IMR-90 (cell line): ENCODE measurements around the gene ACAP2. TPM values are rescaled to one million over a fixed set of nuclear protein-coding genes. Genes with fewer than 3 reads are reported as not detected.

Experiments used
- ATAC-seq: fragments of 200-7000 bp; cut with Tn5 transposase; 2 replicates; pipeline ENCODE4 v1.9.1; 2020; ENCODE audit warnings: low read depth, mild to moderate bottlenecking, moderate library complexity
- BruUV-seq: library from RNA; stranded (reverse); fragments of 400-500 nt; replicated peaks from 2 replicates; lab custom pipeline; 2021; lab: Mats Ljungman, UMichigan
- CTCF ChIA-PET: fragments of 300-600 bp; formaldehyde crosslinking; extraction: SDS; loops from one replicate; lab custom pipeline; 2021; ENCODE audit warnings: antibody characterized with exemption; lab: Yijun Ruan, JAX
- POLR2A ChIA-PET: fragments of 300-600 bp; sonication (Branson Sonifier 250); formaldehyde crosslinking; loops from one replicate; lab custom pipeline; 2022; ENCODE audit warnings: antibody characterized with exemption; ENCODE audit not compliant: unreplicated experiment; lab: Charles Lee
- DNase-seq: peaks from one replicate; pipeline ENCODE4 v3.0.0; 2013
- H2AFZ ChIP-seq: replicated peaks from 2 replicates; pipeline ENCODE3; 2013; ENCODE audit warnings: low read length, mild to moderate bottlenecking; ENCODE audit not compliant: poor library complexity
- H2AK5ac ChIP-seq: 2 replicates; pipeline ENCODE4 v1.6.1; 2013; ENCODE audit warnings: low read depth, low read length, inconsistent platforms
- H2AK9ac ChIP-seq: replicated peaks from 2 replicates; pipeline ENCODE3; 2013; ENCODE audit warnings: mild to moderate bottlenecking, low read depth, low read length, moderate library complexity; ENCODE audit not compliant: poor library complexity
- H2BK120ac ChIP-seq: 2 replicates; pipeline ENCODE4 v1.6.1; 2013; ENCODE audit warnings: low read depth, low read length, inconsistent platforms
- H2BK15ac ChIP-seq: 3 replicates; pipeline ENCODE4 v1.6.1; 2013; ENCODE audit warnings: low read depth, low read length, inconsistent platforms
- H2BK20ac ChIP-seq: 2 replicates; pipeline ENCODE4 v1.6.1; 2013; ENCODE audit warnings: low read depth, mild to moderate bottlenecking, inconsistent platforms, low read length, moderate library complexity
- H2BK5ac ChIP-seq: 2 replicates; pipeline ENCODE4 v1.6.1; 2013; ENCODE audit warnings: mild to moderate bottlenecking, low read depth, low read length, inconsistent platforms; ENCODE audit not compliant: poor library complexity, severe bottlenecking
- H3K14ac ChIP-seq: replicated peaks from 2 replicates; pipeline ENCODE4 v1.6.1; 2013; ENCODE audit warnings: low read depth, low read length, inconsistent platforms
- H3K18ac ChIP-seq: 2 replicates; pipeline ENCODE4 v1.6.1; 2013; ENCODE audit warnings: low read depth, low read length, control low read depth
- H3K23ac ChIP-seq: 2 replicates; pipeline ENCODE4 v1.6.1; 2013; ENCODE audit warnings: low read depth, low read length, inconsistent platforms
- H3K27ac ChIP-seq: 2 replicates; pipeline ENCODE4 v1.5.1; 2013; ENCODE audit warnings: mild to moderate bottlenecking, control low read depth, low read length; ENCODE audit not compliant: insufficient read depth
- H3K27me3 ChIP-seq: 2 replicates; pipeline ENCODE4 v1.6.1; 2013; ENCODE audit warnings: low read length; ENCODE audit not compliant: control insufficient read depth, insufficient read depth
- H3K36me3 ChIP-seq: 2 replicates; pipeline ENCODE4 v1.6.1; 2013; ENCODE audit warnings: low read length, mixed read lengths; ENCODE audit not compliant: control insufficient read depth, insufficient read depth
- H3K4ac ChIP-seq: 2 replicates; pipeline ENCODE4 v1.6.1; 2013; ENCODE audit warnings: low read depth, low read length, inconsistent platforms
- H3K4me1 ChIP-seq: 2 replicates; pipeline ENCODE4 v1.6.1; 2013; ENCODE audit warnings: low read length, mixed read lengths; ENCODE audit not compliant: control insufficient read depth, insufficient read depth
- H3K4me2 ChIP-seq: 2 replicates; pipeline ENCODE4 v1.6.1; 2013; ENCODE audit warnings: low read depth, mild to moderate bottlenecking, control low read depth, low read length, moderate library complexity
- H3K4me3 ChIP-seq: 2 replicates; pipeline ENCODE4 v1.5.1; 2013; ENCODE audit warnings: low read depth, mild to moderate bottlenecking, control low read depth, low read length, moderate library complexity; ENCODE audit not compliant: insufficient read depth
- H3K56ac ChIP-seq: 2 replicates; pipeline ENCODE4 v1.6.1; 2013; ENCODE audit warnings: low read length, inconsistent platforms; ENCODE audit not compliant: insufficient read depth; ENCODE audit errors: extremely low read depth
- H3K79me1 ChIP-seq, 2 experiments: 2 replicates each; pipeline ENCODE4 v1.6.1; 2013; ENCODE audit warnings: low read length in 2 of 2, inconsistent platforms in 1 of 2, low read depth in 1 of 2
- H3K9ac ChIP-seq: 2 replicates; pipeline ENCODE4 v1.6.1; 2013; ENCODE audit warnings: low read depth, low read length, control low read depth
- H3K9me1 ChIP-seq: 2 replicates; pipeline ENCODE4 v1.6.1; 2013; ENCODE audit warnings: low read length, inconsistent platforms; ENCODE audit not compliant: insufficient read depth
- H3K9me3 ChIP-seq: 2 replicates; pipeline ENCODE4 v1.6.1; 2013; ENCODE audit warnings: low read length; ENCODE audit not compliant: control insufficient read depth, insufficient read depth
- H4K20me1 ChIP-seq: 2 replicates; pipeline ENCODE4 v1.6.1; 2013; ENCODE audit warnings: low read length, inconsistent platforms; ENCODE audit not compliant: insufficient read depth
- H4K5ac ChIP-seq: 2 replicates; pipeline ENCODE4 v1.6.1; 2013; ENCODE audit warnings: mild to moderate bottlenecking, low read depth, low read length, control low read depth
- H4K8ac ChIP-seq, 2 experiments: 2 replicates each; pipeline ENCODE4 v1.6.1; 2013; ENCODE audit warnings: low read depth in 2 of 2, low read length in 2 of 2, control low read depth in 1 of 2, inconsistent platforms in 1 of 2
- H4K91ac ChIP-seq: 2 replicates; pipeline ENCODE4 v1.6.1; 2013; ENCODE audit warnings: low read depth, low read length, inconsistent platforms; ENCODE audit not compliant: insufficient read depth
- BHLHE40 ChIP-seq: fragments of 150-350 bp; IDR thresholded peaks from 2 replicates; pipeline ENCODE4 v1.6.1; 2016; ENCODE audit warnings: mild to moderate bottlenecking, low read depth, low read length
- CEBPB ChIP-seq: IDR thresholded peaks from 2 replicates; pipeline ENCODE4 v1.6.1; 2012; ENCODE audit warnings: low read depth, low read length, improper control_type of control experiment
- CHD1 ChIP-seq: IDR thresholded peaks from 2 replicates; pipeline ENCODE4 v1.6.1; 2012; ENCODE audit warnings: low read depth, low read length, improper control_type of control experiment
- ELK1 ChIP-seq: fragments of 150-350 bp; IDR thresholded peaks from 2 replicates; pipeline ENCODE4 v1.6.1; 2016; ENCODE audit warnings: low read depth, mild to moderate bottlenecking, low read length, moderate library complexity, borderline replicate concordance
- FOS ChIP-seq: fragments of 150-350 bp; IDR thresholded peaks from 2 replicates; pipeline ENCODE4 v1.6.1; 2016; ENCODE audit warnings: low read depth, low read length
- MAFK ChIP-seq: IDR thresholded peaks from 2 replicates; pipeline ENCODE4 v1.6.1; 2012; ENCODE audit warnings: low read depth, low read length, improper control_type of control experiment
- MAZ ChIP-seq: IDR thresholded peaks from 2 replicates; pipeline ENCODE4 v1.6.1; 2012; ENCODE audit warnings: low read depth, mild to moderate bottlenecking, low read length, improper control_type of control experiment, moderate library complexity, borderline replicate concordance
- MXI1 ChIP-seq: IDR thresholded peaks from 2 replicates; pipeline ENCODE4 v1.6.1; 2012; ENCODE audit warnings: low read depth, mild to moderate bottlenecking, low read length, moderate library complexity, borderline replicate concordance
- NFE2L2 ChIP-seq: fragments of 150-350 bp; IDR thresholded peaks from 2 replicates; pipeline ENCODE4 v1.6.1; 2016; ENCODE audit warnings: low read depth, mild to moderate bottlenecking, low read length
- POLR2A ChIP-seq: IDR thresholded peaks from 2 replicates; pipeline ENCODE4 v1.6.1; 2012; ENCODE audit warnings: mild to moderate bottlenecking, low read depth, low read length
- RAD21 ChIP-seq: IDR thresholded peaks from 2 replicates; pipeline ENCODE4 v1.6.1; 2012; ENCODE audit warnings: low read length, improper control_type of control experiment
- RCOR1 ChIP-seq: IDR thresholded peaks from 2 replicates; pipeline ENCODE4 v1.6.1; 2012; ENCODE audit warnings: mild to moderate bottlenecking, low read length, improper control_type of control experiment; ENCODE audit not compliant: insufficient replicate concordance
- RFX5 ChIP-seq: IDR thresholded peaks from 2 replicates; pipeline ENCODE4 v1.8.0; 2012; ENCODE audit warnings: low read depth, mild to moderate bottlenecking, low read length, moderate library complexity
- SMC3 ChIP-seq: fragments of 150-350 bp; IDR thresholded peaks from 2 replicates; pipeline ENCODE4 v1.6.1; 2016; ENCODE audit warnings: low read depth, mild to moderate bottlenecking, antibody characterized with exemption, low read length, moderate library complexity
- USF2 ChIP-seq: fragments of 150-350 bp; IDR thresholded peaks from 2 replicates; pipeline ENCODE4 v1.6.1; 2017; ENCODE audit warnings: mild to moderate bottlenecking, antibody characterized with exemption, low read length, low read depth
- WGBS, 2 experiments: methylation state at CpG; one replicate each; pipeline versions ENCODE4 v1.1.5 to v1.1.7; 2013; ENCODE audit warnings: missing lambda C conversion rate in 2 of 2; ENCODE audit not compliant: insufficient read length in 1 of 2; ENCODE audit errors: extremely low coverage in 2 of 2; 5-methylcytosine and 5-hydroxymethylcytosine counted together
- dilution Hi-C: fragments of 300-500 bp; cut with HindIII; formaldehyde crosslinking; loops from one replicate; pipeline ENCODE4 v1.14.3; 2018; ENCODE audit warnings: low sequenced_read_pairs; ENCODE audit not compliant: unreplicated experiment
- in situ Hi-C: fragments of 300-500 bp; cut with MboI; formaldehyde crosslinking; loops from 3 replicates; pipeline ENCODE4 v1.14.3; 2019; ENCODE audit warnings: low sequenced_read_pairs, inconsistent platforms, mixed read lengths
- intact Hi-C: fragments of 100-400 bp; cut with micrococcal nuclease; formaldehyde crosslinking; loops from 2 replicates; pipeline ENCODE4 v1.10.0; 2022
- polyA plus RNA-seq, 3 experiments: library from polyadenylated mRNA; depleted of rRNA; stranded (reverse); fragments of >200 nt; gene quantifications; 2 replicates each; pipeline ENCODE4 v1.2.3, GENCODE V29; 2012; ENCODE audit warnings: low replicate concordance in 1 of 3
- total RNA-seq: library from RNA; depleted of rRNA; stranded (reverse); fragments of >200 nt; gene quantifications from 2 replicates; pipeline ENCODE4 v1.2.3, GENCODE V29; 2012
- TF ChIP-seq, protein P1 (sequence below): conservative IDR thresholded peaks from 2 replicates; pipeline ENCODE4 v1.5.1; 2012; ENCODE audit warnings: mild to moderate bottlenecking, low read depth, low read length, improper control_type of control experiment

ACAP2 gene
- total and polyA plus RNA-seq, 2 of the 4 experiments (the other 2 are of a cell fraction) = 11.9 to 35.1 TPM

GRCh38 chr3:195461594-195462307, 18.9 kb upstream of the ACAP2 start:
- Histone ChIP-seq H3K4me1 (no peaks in the 10 kb centered on the region), H4K8ac (no peak overlapping the region), H2BK15ac (no peak overlapping the region), H3K9me1 (no peaks in the 10 kb centered on the region; the same call in 1 of the 2 replicates), H2AK9ac (no peak overlapping the region), H3K4me3 (no peak overlapping the region), H3K36me3 (no peaks in the 10 kb centered on the region), H2BK5ac (no peak overlapping the region), H3K27me3 (0 out of 2 replicates have a peak, but pooled peaks cover 3% of the 10 kb centered on the region), H3K23ac (no peak overlapping the region), H3K27ac (no peak overlapping the region), H2AFZ (no peak overlapping the region), H3K14ac (no peak overlapping the region), H2BK20ac (no peak overlapping the region), H3K9ac (no peak overlapping the region), H2BK120ac (no peak overlapping the region), H3K18ac (no peak overlapping the region), H4K5ac (no peak overlapping the region), H3K56ac (no peak overlapping the region), H2AK5ac (no peak overlapping the region), H3K79me1 (no peaks in the 10 kb centered on the region), H3K4ac (no peak overlapping the region), H3K9me3 (no peaks in the 10 kb centered on the region), H4K20me1 (no peaks in the 10 kb centered on the region), H4K91ac (no peak overlapping the region), H3K4me2 (no peak overlapping the region)
- BruUV-seq = no TSS peak
- ATAC-seq = no peak
- in situ Hi-C loops (loop anchor here (10.0 kb wide), 1 partner anchor 53 kb away; no protein-coding TSS in a partner anchor), intact Hi-C loops (no loop called here), dilution Hi-C loops (no loop called here)
- TF ChIP-seq CEBPB (no peak), MXI1 (no peak), POLR2A (no peak), ELK1 (no peak), MAFK (no peak), RAD21 (no peak), RCOR1 (no peak), USF2 (no peak), CHD1 (no peak), NFE2L2 (no peak), SMC3 (no peak), BHLHE40 (no peak), MAZ (no peak), RFX5 (no peak), FOS (no peak)
- TF ChIP-seq, protein P1, sequence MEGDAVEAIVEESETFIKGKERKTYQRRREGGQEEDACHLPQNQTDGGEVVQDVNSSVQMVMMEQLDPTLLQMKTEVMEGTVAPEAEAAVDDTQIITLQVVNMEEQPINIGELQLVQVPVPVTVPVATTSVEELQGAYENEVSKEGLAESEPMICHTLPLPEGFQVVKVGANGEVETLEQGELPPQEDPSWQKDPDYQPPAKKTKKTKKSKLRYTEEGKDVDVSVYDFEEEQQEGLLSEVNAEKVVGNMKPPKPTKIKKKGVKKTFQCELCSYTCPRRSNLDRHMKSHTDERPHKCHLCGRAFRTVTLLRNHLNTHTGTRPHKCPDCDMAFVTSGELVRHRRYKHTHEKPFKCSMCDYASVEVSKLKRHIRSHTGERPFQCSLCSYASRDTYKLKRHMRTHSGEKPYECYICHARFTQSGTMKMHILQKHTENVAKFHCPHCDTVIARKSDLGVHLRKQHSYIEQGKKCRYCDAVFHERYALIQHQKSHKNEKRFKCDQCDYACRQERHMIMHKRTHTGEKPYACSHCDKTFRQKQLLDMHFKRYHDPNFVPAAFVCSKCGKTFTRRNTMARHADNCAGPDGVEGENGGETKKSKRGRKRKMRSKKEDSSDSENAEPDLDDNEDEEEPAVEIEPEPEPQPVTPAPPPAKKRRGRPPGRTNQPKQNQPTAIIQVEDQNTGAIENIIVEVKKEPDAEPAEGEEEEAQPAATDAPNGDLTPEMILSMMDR = no peak
- CTCF ChIA-PET = no interaction called here
- POLR2A ChIA-PET = no interaction called here
- DNase-seq = no peak
- WGBS, 2 experiments = no CpG with 5 or more reads among the region's 7 CpGs
